Measurements from ENCODE around the gene KLF16. TPM values are rescaled to one million over a fixed set of nuclear protein-coding genes. Genes with fewer than 3 reads are reported as not detected.

The KLF16 gene
- polyA plus RNA-seq, 3 donors: 0.51 to 23.3 (median 0.67) TPM

DNA sequence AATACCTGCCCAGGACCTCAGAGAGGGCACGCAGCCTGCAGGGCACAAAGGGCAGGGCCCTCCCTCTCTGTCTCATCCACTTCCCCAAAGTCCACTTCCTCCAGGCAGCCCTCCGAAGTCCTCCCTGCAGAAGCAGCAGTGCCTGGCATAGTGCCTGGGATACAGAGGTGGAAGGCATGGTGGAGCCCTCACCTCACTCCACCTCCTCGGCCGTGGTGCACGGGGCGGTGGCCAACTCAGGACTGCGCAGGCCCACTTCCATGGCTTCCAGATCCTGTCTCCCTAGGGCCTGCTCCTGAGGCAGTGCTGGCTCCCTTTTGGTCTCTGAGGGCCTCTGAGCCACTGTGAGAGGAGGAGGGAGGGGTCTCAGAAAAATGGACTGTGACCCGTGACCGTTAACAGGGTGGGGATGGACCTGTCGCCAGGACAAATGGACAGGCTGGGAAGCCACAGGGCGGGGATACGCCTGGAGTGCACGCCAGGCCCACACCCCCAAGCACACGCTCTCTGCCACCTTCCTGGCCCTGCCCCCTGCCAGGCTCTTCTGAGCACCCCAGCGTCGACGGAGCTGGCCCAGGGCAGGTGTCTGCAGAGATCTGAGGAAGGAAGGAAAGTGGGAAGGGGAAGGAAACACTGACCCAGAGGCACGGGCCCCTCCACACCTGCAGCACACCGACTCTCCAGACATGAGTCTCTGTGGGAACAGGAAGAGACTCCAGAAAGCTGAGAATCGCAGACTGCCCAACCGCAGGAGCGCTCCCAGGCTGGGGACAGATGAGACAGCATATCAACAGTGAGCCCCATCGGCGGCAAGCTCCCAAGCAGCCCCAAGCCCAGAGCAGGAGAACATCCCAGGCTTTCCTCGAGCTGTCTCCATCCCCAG lies 23.5 kb downstream of the KLF16 start:
- no peak overlapping the region for H2AFZ ChIP-seq (ENCODE audit: insufficient read depth, low read depth, low read length, poor library complexity, severe bottlenecking)
- peaks cover 100% of the 10 kb centered on the region for H3K79me2 ChIP-seq (ENCODE audit: insufficient read depth, low read length)
- H3K36me3 Mint-ChIP-seq: peaks cover 6 to 44% of the 10 kb centered on the region in 2 donors
- no peak for TF ChIP-seq CTCF (IDR thresholded peaks at IDR 0.05)
- H3K27ac ChIP-seq (ENCODE audit: low read depth in 1 of 2, low read length in 2 of 2): peak overlapping the region in 1 of 2 donors; percentile 31
- peaks cover 10 to 19% of the 10 kb centered on the region in 2 donors for H3K36me3 ChIP-seq (replicated peaks in 1 of 2; ENCODE audit: control insufficient read depth in 1 of 2, insufficient read depth in 2 of 2, low read length in 2 of 2)
- peaks cover 13 to 29% of the 10 kb centered on the region in 2 donors for H3K4me1 ChIP-seq (ENCODE audit: control insufficient read depth in 1 of 2, insufficient read depth in 2 of 2, low read length in 2 of 2)
- H3K9me3 Mint-ChIP-seq: no peaks in the 10 kb centered on the region
- H3K27me3 Mint-ChIP-seq (ENCODE audit: low read depth in 3 of 3): no peaks in the 10 kb centered on the region
- peaks cover 37% of the 10 kb centered on the region for H3K4me1 Mint-ChIP-seq
- no peak for DNase-seq
- H3K27ac Mint-ChIP-seq: peak overlapping the region in 6 of 7 donors; percentile 19 to 80 (median 60)
- intact Hi-C loops (cut with micrococcal nuclease): no loop called here
- H3K27me3 ChIP-seq (ENCODE audit: control insufficient read depth in 2 of 2, insufficient read depth in 2 of 2, low read length in 2 of 2): no peaks in the 10 kb centered on the region
- H3K4me3 Mint-ChIP-seq: no peak overlapping the region
- no peaks in the 10 kb centered on the region for H3K9me3 ChIP-seq (replicated peaks in 1 of 2; ENCODE audit: control insufficient read depth in 1 of 2, insufficient read depth in 1 of 2, low read length in 2 of 2)
- H3K4me3 ChIP-seq (replicated peaks in 1 of 3; ENCODE audit: low read depth in 2 of 3, low read length in 3 of 3): no peak overlapping the region
- peaks cover 100% of the 10 kb centered on the region for H4K20me1 ChIP-seq (ENCODE audit: insufficient read depth, low read length)
- H3K9ac ChIP-seq (ENCODE audit: insufficient read depth, low read length, poor library complexity, severe bottlenecking): peak overlapping the region; percentile 8
- 45% methylated on average over 7 of the region's 25 CpGs for WGBS (ENCODE audit: insufficient coverage)
- H3K4me2 ChIP-seq (replicated peaks; ENCODE audit: extremely low read depth, low read length, poor library complexity, severe bottlenecking): no peak overlapping the region

DNA sequence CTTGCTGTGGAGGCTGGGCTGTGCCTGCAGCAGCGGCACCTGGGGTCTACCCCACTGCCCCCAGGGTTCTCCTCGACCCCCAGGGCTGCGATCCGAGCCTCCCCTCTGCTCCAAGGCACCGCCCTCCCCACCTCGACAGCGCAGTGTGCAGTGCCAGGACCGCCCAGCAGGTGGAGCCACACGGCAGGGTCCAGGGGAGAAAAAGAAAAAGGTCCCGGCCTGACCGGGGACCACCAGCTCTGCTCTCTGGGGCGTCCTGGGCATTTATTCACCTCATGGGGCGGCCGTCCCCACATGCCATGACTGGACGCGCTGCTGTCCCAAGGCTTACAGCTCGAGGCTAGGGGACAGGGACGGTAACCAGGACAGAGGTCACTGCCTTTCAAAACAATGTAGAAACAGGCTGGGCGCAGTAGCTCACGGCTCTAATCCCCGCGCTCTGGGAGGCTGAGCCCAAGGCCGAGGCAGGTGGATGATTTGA lies 25.7 kb downstream of the KLF16 start:
- 55% methylated on average over 22 of the region's 23 CpGs for WGBS (ENCODE audit: insufficient coverage)
- H3K36me3 Mint-ChIP-seq: peaks cover 3 to 38% of the 10 kb centered on the region in 2 donors
- peaks cover 33% of the 10 kb centered on the region for H3K4me1 Mint-ChIP-seq
- Histone ChIP-seq H4K20me1 (ENCODE audit: insufficient read depth, low read length) (peaks cover 100% of the 10 kb centered on the region), H2AFZ (ENCODE audit: insufficient read depth, low read depth, low read length, poor library complexity, severe bottlenecking) (no peak overlapping the region), H3K27ac (ENCODE audit: low read depth in 1 of 2, low read length in 2 of 2) (no peak overlapping the region), H3K4me2 (replicated peaks; ENCODE audit: extremely low read depth, low read length, poor library complexity, severe bottlenecking) (no peak overlapping the region), H3K9me3 (replicated peaks in 1 of 2; ENCODE audit: control insufficient read depth in 1 of 2, insufficient read depth in 1 of 2, low read length in 2 of 2) (no peaks in the 10 kb centered on the region), H3K36me3 (replicated peaks in 1 of 2; ENCODE audit: control insufficient read depth in 1 of 2, insufficient read depth in 2 of 2, low read length in 2 of 2) (peaks cover 6 to 16% of the 10 kb centered on the region in 2 donors), H3K4me1 (ENCODE audit: control insufficient read depth in 1 of 2, insufficient read depth in 2 of 2, low read length in 2 of 2) (peaks cover 13 to 29% of the 10 kb centered on the region in 2 donors), H3K9ac (ENCODE audit: insufficient read depth, low read length, poor library complexity, severe bottlenecking) (no peak overlapping the region), H3K4me3 (replicated peaks in 1 of 3; ENCODE audit: low read depth in 2 of 3, low read length in 3 of 3) (no peak overlapping the region), H3K79me2 (ENCODE audit: insufficient read depth, low read length) (peaks cover 99% of the 10 kb centered on the region), H3K27me3 (ENCODE audit: control insufficient read depth in 2 of 2, insufficient read depth in 2 of 2, low read length in 2 of 2) (no peaks in the 10 kb centered on the region)
- H3K27me3 Mint-ChIP-seq (ENCODE audit: low read depth in 3 of 3): no peaks in the 10 kb centered on the region
- H3K9me3 Mint-ChIP-seq: no peaks in the 10 kb centered on the region
- intact Hi-C loops (cut with micrococcal nuclease): no loop called here
- peak in 1 of 3 donors; percentile 27 for DNase-seq
- TF ChIP-seq CTCF (IDR thresholded peaks at IDR 0.05): peak; percentile 99
- peak overlapping the region in 1 of 7 donors; percentile 32 for H3K27ac Mint-ChIP-seq
- no peak overlapping the region for H3K4me3 Mint-ChIP-seq
